GM12891 (cell line): ENCODE data around the gene BPIFB6.

Experiments used
- POLR2A ChIP-seq: IDR thresholded peaks from 2 replicates; pipeline ENCODE4 v1.6.1; 2011; ENCODE audit warnings: low read depth, low read length, control low read depth
- POLR2AphosphoS5 ChIP-seq: IDR thresholded peaks from 2 replicates; pipeline ENCODE4 v1.6.1; 2011; ENCODE audit warnings: low read depth, low read length, control low read depth

DNA sequence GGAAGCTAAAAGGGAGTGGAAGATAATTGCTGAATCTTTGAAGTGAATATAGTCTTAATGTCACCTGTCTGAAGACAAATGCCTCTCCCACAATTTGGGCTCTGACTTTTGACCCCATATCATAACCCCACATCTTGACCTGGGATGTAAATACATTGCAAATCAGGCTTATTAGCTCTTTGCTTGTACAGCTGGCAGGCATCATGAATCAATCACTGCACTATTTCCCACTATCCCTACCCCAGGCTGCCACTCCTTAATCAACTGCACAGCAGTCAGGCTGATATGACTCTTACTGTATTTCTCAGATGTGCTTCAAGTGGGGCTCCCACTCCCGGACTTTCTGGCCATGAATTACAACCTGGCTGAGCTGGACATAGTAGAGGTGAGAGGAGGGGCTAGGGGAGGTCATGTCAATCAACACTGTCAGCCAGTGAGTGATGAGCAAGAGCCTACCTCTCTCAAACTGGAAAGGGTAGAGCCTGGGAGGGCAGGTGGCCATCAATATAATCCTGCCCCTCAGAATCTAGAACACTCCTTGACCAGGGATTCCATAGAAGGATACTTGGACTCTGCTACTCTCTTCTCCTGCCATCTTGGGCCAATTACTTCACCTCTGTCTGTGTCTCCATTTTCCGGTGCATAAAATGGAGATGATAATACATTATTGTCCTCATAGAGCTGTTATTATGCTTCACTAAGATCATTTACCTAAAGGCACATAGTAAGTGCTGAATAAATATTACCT, 11.7 kb downstream of the BPIFB6 start:
- TF ChIP-seq POLR2A (no peak), POLR2AphosphoS5 (no peak)
